OCI-LY3 (cell line): ENCODE data around the gene ZDHHC19.

Experiments used
- H2AFZ ChIP-seq: fragments of 200-600, 300-600 bp; shearing (Covaris generic); 2 replicates; pipeline ENCODE4 v1.6.0; 2014; ENCODE audit warnings: antibody characterized with exemption, low read depth, low read length
- H3K27ac ChIP-seq: fragments of 200-600, 300-600 bp; sonication (generic); 2 replicates; pipeline ENCODE4 v1.5.1; 2014; ENCODE audit warnings: mild to moderate bottlenecking, low read length, moderate library complexity, mixed read lengths
- H3K27me3 ChIP-seq: fragments of 200-600, 300-600 bp; sonication (generic); 2 replicates; pipeline ENCODE4 v1.6.1; 2014; ENCODE audit warnings: low read depth, low read length, mixed read lengths
- H3K36me3 ChIP-seq: fragments of 200-600, 300-600 bp; sonication (generic); replicated peaks from 2 replicates; pipeline ENCODE3; 2014; ENCODE audit warnings: low read depth, low read length, mixed read lengths
- H3K4me1 ChIP-seq: fragments of 300-600, 200-600 bp; sonication (generic); 2 replicates; pipeline ENCODE4 v1.6.1; 2014; ENCODE audit warnings: low read length, mixed read lengths
- H3K4me2 ChIP-seq: fragments of 200-600, 300-600 bp; sonication (generic); 2 replicates; pipeline ENCODE4 v1.6.1; 2014; ENCODE audit warnings: low read length, mixed read lengths
- H3K4me3 ChIP-seq: fragments of 300-600, 200-600 bp; sonication (generic); 2 replicates; pipeline ENCODE4 v1.5.1; 2014; ENCODE audit warnings: antibody characterized with exemption, mild to moderate bottlenecking, low read length, moderate library complexity
- H3K79me2 ChIP-seq: fragments of 300-600, 200-600 bp; shearing (Covaris generic); 2 replicates; pipeline ENCODE4 v1.6.1; 2014; ENCODE audit warnings: mild to moderate bottlenecking, low read length, mixed read lengths
- H3K9ac ChIP-seq: fragments of 300-600, 200-600 bp; shearing (Covaris generic); 2 replicates; pipeline ENCODE4 v1.6.0; 2014; ENCODE audit warnings: mild to moderate bottlenecking, low read length, moderate library complexity
- H3K9me3 ChIP-seq: fragments of 200-600, 300-600 bp; shearing (Covaris generic); 2 replicates; pipeline ENCODE4 v1.6.1; 2014; ENCODE audit warnings: low read length, mixed read lengths; ENCODE audit not compliant: insufficient read depth
- H4K20me1 ChIP-seq: fragments of 200-600, 300-600 bp; sonication (generic); 2 replicates; pipeline ENCODE4 v1.6.1; 2016; ENCODE audit warnings: low read length, mixed read lengths; ENCODE audit not compliant: insufficient read depth
- EZH2phosphoT487 ChIP-seq: fragments of 200-600 bp; shearing (Covaris generic); IDR thresholded peaks from 2 replicates; pipeline ENCODE4 v1.6.1; 2018; ENCODE audit warnings: antibody characterized with exemption, mixed run types, low read depth
- TF ChIP-seq, protein P1 (sequence below): fragments of 200-600, 300-600 bp; sonication (generic); IDR thresholded peaks from 2 replicates; pipeline ENCODE4 v1.5.1; 2014; ENCODE audit warnings: antibody characterized with exemption, low read length, low read depth

ZDHHC19 gene

GRCh38 chr3:196241704-196242103 lies 30.5 kb upstream of the ZDHHC19 start:
- no peaks in the 10 kb centered on the region for H4K20me1 ChIP-seq
- H3K27ac ChIP-seq, result no peak overlapping the region
- H3K27me3 ChIP-seq, result no peaks in the 10 kb centered on the region

DNA sequence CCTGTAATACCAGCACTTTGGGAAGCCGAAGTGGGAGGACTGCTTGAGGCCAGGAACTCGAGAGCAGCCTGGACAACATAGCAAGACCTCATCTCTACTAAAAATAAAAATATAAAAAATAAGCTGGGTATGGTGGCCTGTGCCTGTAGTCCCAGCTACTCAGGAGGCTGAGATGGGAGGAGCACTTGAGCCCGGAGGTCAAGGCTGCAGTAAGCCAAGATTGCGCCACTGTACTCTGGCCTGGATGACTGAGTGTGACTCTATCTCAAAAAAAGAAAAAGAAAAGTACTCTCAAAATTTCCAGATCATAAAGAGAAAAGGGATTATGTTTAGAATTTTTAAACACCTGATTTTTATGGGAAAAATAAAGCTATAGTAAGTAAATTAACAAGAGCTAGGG lies 29.2 kb upstream of the ZDHHC19 start:
- H3K36me3 ChIP-seq, result peaks cover 11% of the 10 kb centered on the region
- H3K4me2 ChIP-seq, result no peak overlapping the region
- H3K9ac ChIP-seq, result no peak overlapping the region
- H3K79me2 ChIP-seq, result no peaks in the 10 kb centered on the region
- no peak overlapping the region for H2AFZ ChIP-seq
- no peaks in the 10 kb centered on the region for H3K27me3 ChIP-seq
- H3K4me3 ChIP-seq, result no peak overlapping the region
- TF ChIP-seq, protein P1, sequence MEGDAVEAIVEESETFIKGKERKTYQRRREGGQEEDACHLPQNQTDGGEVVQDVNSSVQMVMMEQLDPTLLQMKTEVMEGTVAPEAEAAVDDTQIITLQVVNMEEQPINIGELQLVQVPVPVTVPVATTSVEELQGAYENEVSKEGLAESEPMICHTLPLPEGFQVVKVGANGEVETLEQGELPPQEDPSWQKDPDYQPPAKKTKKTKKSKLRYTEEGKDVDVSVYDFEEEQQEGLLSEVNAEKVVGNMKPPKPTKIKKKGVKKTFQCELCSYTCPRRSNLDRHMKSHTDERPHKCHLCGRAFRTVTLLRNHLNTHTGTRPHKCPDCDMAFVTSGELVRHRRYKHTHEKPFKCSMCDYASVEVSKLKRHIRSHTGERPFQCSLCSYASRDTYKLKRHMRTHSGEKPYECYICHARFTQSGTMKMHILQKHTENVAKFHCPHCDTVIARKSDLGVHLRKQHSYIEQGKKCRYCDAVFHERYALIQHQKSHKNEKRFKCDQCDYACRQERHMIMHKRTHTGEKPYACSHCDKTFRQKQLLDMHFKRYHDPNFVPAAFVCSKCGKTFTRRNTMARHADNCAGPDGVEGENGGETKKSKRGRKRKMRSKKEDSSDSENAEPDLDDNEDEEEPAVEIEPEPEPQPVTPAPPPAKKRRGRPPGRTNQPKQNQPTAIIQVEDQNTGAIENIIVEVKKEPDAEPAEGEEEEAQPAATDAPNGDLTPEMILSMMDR, result no peak
- no peak for TF ChIP-seq EZH2phosphoT487
- H3K9me3 ChIP-seq, result no peaks in the 10 kb centered on the region
- peaks cover 14% of the 10 kb centered on the region for H3K4me1 ChIP-seq
- no peak overlapping the region for H3K27ac ChIP-seq
- no peaks in the 10 kb centered on the region for H4K20me1 ChIP-seq

More at GRCh38 chr3:196241704-196242103, 30.5 kb upstream of the ZDHHC19 start:
- TF ChIP-seq, protein P1, result no peak
- TF ChIP-seq EZH2phosphoT487, result no peak
- Histone ChIP-seq H3K4me1 (peaks cover 11% of the 10 kb centered on the region), H3K36me3 (peaks cover 19% of the 10 kb centered on the region), H3K9ac (no peak overlapping the region), H2AFZ (no peak overlapping the region), H3K9me3 (no peaks in the 10 kb centered on the region), H3K4me2 (no peak overlapping the region), H3K4me3 (no peak overlapping the region), H3K79me2 (no peaks in the 10 kb centered on the region)

DNA sequence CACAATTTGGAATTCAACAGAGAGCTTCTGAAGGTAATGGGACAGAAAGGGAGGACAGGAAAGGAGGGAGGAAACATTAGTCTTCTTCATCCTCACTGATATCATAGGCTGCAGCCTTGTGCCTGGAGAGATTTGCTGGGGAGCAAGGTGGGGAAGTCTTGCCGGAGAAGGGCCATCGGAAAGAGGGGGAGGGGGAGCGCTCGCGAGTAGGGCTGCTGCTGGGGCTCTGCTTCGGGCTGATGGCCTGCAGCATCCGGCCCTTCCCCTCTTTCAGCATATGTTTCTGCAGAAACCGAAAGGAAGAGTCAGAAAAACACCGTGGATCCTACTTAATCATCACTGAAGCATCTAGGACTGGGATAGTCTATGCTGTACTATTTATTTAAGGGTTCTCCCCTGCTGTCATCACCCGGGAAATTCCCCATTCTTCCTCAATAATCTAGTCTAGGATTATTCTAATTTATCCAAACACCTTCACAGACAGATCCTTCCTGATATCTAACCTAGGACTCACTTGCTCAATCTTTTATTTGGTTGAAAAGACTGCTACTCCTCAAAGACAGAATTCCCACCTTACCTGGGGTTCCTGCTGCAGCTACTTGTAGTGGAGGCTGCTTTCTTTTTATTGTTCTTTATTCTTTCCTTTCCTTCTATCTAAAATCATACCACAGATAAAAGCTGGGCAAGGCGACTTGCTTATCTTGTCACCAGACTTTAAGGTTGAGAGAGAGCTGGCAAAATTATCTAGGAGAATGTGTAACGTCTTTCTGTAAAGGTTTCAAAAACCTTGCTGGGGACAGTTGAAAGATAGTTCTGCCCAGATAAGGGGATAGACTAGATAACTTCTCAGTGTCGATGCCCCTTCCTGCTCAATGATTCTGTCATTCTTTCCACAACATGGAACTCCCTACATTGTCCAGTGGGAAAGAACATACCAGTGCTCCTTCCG lies 27.7 kb upstream of the ZDHHC19 start:
- H3K4me1 ChIP-seq, result peaks cover 14% of the 10 kb centered on the region
- H4K20me1 ChIP-seq, result no peaks in the 10 kb centered on the region
- no peak overlapping the region for H3K4me2 ChIP-seq
- no peaks in the 10 kb centered on the region for H3K79me2 ChIP-seq
- no peak overlapping the region for H2AFZ ChIP-seq
- H3K27me3 ChIP-seq, result no peaks in the 10 kb centered on the region
- H3K9ac ChIP-seq, result no peak overlapping the region
- H3K9me3 ChIP-seq, result no peaks in the 10 kb centered on the region
- TF ChIP-seq, protein P1, result no peak
- TF ChIP-seq EZH2phosphoT487, result no peak
- H3K4me3 ChIP-seq, result no peak overlapping the region
- H3K36me3 ChIP-seq, result peaks cover 11% of the 10 kb centered on the region
- no peak overlapping the region for H3K27ac ChIP-seq

- H3K9me3 ChIP-seq, result no peaks in the 10 kb centered on the region
- TF ChIP-seq, protein P1, result no peak
- no peak for TF ChIP-seq EZH2phosphoT487
- H3K27ac ChIP-seq, result no peak overlapping the region
- H3K9ac ChIP-seq, result no peak overlapping the region
- H3K4me2 ChIP-seq, result peak overlapping the region; percentile 37
- H3K4me3 ChIP-seq, result no peak overlapping the region
- H3K27me3 ChIP-seq, result no peaks in the 10 kb centered on the region
- H3K79me2 ChIP-seq, result no peaks in the 10 kb centered on the region
- H2AFZ ChIP-seq, result no peak overlapping the region
- no peaks in the 10 kb centered on the region for H4K20me1 ChIP-seq
- peaks cover 11% of the 10 kb centered on the region for H3K36me3 ChIP-seq
- H3K4me1 ChIP-seq, result peaks cover 24% of the 10 kb centered on the region
These were observed 26.0 kb upstream of the ZDHHC19 start for GRCh38 chr3:196237203-196237602.
